ENCODE data around the gene SPIN1.

- TF ChIP-seq CTCF (conservative IDR thresholded peaks at IDR 0.05; ENCODE audit: low read length), result no peak
- TF ChIP-seq EZH2phosphoT487 (IDR thresholded peaks at IDR 0.05; ENCODE audit: borderline replicate concordance, low read depth, low read length), result no peak
These were observed 120.1 kb downstream of the SPIN1 start for GRCh38 chr9:88508326-88508725.
